ELF-1 (cell line): ENCODE data around the gene TBC1D4.
A peak's percentile ranks its signal among the peaks of the same experiment; 100 is the strongest.

ENCODE experiments used
- DNase-seq: peaks from one replicate; pipeline ENCODE4 v3.0.0-alpha.2; 2016; ENCODE audit warnings: low read depth, low spot score

The TBC1D4 gene, protein sequence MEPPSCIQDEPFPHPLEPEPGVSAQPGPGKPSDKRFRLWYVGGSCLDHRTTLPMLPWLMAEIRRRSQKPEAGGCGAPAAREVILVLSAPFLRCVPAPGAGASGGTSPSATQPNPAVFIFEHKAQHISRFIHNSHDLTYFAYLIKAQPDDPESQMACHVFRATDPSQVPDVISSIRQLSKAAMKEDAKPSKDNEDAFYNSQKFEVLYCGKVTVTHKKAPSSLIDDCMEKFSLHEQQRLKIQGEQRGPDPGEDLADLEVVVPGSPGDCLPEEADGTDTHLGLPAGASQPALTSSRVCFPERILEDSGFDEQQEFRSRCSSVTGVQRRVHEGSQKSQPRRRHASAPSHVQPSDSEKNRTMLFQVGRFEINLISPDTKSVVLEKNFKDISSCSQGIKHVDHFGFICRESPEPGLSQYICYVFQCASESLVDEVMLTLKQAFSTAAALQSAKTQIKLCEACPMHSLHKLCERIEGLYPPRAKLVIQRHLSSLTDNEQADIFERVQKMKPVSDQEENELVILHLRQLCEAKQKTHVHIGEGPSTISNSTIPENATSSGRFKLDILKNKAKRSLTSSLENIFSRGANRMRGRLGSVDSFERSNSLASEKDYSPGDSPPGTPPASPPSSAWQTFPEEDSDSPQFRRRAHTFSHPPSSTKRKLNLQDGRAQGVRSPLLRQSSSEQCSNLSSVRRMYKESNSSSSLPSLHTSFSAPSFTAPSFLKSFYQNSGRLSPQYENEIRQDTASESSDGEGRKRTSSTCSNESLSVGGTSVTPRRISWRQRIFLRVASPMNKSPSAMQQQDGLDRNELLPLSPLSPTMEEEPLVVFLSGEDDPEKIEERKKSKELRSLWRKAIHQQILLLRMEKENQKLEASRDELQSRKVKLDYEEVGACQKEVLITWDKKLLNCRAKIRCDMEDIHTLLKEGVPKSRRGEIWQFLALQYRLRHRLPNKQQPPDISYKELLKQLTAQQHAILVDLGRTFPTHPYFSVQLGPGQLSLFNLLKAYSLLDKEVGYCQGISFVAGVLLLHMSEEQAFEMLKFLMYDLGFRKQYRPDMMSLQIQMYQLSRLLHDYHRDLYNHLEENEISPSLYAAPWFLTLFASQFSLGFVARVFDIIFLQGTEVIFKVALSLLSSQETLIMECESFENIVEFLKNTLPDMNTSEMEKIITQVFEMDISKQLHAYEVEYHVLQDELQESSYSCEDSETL (N-terminal part only)

DNA sequence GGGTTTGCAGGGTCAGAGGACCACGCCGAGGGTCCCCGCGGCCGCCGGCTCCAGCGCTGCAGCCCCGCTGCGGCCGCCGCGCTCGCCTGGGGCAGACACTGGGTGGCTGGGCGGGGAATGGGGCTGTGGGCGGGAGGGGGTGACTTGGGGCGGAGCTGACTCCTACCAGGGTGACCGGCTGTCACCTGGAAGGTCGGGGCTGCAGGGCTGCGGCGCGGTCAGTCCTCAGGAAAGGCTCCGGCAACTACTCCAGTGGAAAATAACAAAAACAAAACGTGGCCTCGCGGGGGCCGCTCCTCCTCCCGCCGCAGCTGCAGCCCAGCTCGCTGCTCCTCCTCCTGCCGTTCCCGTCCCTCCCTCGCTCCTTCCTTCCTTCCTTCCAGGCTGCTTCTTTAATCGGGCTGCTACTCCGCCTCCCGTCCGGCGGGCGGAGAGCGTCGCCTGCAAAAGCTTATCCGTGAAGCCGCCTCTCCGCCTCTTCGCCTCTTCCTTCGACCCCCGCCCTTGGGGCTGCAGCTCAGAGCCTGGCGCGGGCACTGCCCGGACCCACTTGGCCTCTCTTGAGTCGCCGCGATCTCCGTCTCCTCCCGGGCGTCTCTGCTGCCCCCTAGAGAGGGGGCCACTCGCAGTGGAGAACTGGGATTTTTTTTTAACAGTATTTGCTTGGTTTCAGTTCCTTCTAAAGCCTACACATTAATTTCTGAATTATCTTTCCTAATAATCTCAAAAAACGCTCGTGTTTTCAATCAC lies at the start of gene TBC1D4:
Gene TBC1D4, minus strand, starts transcription at position 100 of the 750 bp plus-strand sequence. CDS start 402 bp downstream, outside the sequence.
- peak; percentile 97 for DNase-seq

DNA sequence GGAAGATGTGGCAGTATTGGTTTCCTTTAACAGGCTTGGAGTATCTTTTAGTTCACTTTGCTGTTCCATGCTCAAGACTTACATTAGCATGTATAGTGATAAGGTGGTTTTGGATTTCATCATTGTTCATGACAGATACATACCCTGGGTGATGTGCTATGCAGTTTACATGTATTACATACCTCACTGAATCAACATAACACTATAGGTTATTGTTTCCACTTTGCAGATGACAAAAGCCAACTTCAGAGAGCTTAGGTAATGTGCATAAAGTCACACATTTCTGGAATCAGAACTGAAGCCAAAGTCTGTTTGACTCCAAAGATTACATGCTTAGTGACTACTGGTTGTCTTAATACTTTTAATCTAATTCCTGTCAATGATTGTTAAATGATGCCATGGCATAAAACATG lies 48.6 kb upstream of the TBC1D4 start:
- no peak for DNase-seq

DNA sequence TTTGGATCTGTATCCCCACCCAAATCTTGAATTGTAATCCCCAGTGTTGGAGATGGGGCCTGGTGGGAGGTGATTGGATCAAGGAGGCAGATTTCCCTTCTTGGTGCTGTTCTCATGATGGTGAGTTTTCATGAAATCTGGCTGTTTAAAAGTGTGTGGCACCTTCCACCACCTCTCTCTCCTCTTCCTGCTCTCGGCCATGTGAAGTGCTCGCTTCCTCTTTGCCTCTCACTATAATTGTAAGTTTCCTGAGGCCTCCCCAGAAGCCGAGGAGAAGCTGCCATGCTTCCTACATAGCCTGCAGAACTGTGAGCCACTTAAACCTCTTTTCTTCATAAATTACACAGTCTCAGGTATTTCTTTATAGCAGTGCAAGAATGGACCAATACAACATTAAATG lies 40.0 kb upstream of the TBC1D4 start:
- no peak for DNase-seq

DNA sequence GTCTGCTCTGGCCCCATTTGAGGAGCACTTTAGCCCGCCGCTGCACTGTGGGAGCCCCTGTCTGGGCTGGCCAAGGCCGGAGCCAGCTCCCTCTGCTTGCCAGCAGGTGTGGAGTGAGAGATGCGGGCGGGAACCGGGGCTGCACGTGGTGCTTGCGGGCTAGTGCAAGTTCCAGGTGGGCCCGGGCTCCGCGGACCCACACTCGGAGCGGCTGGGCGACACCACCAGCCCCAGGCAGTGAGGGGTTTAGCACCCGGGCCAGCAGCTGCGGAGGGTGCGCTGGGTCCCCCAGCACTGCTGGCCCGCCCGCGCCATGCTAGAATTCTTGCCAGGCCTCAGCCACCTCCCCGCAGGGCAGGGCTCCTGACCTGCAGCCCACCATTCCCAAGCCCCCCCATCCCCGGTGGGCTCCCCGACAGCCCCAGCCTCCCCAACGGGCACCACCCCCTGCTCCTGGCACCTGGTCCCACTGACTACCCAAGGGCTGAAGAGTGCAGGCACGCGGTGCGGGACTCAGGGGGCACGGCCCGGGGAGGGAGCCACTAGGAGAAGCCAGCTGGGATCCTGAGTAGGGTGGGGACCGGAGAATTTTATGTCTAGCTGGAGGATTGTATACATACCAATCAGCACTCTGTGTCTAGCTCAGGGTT lies 36.6 kb upstream of the TBC1D4 start:
- DNase-seq, result no peak

DNA sequence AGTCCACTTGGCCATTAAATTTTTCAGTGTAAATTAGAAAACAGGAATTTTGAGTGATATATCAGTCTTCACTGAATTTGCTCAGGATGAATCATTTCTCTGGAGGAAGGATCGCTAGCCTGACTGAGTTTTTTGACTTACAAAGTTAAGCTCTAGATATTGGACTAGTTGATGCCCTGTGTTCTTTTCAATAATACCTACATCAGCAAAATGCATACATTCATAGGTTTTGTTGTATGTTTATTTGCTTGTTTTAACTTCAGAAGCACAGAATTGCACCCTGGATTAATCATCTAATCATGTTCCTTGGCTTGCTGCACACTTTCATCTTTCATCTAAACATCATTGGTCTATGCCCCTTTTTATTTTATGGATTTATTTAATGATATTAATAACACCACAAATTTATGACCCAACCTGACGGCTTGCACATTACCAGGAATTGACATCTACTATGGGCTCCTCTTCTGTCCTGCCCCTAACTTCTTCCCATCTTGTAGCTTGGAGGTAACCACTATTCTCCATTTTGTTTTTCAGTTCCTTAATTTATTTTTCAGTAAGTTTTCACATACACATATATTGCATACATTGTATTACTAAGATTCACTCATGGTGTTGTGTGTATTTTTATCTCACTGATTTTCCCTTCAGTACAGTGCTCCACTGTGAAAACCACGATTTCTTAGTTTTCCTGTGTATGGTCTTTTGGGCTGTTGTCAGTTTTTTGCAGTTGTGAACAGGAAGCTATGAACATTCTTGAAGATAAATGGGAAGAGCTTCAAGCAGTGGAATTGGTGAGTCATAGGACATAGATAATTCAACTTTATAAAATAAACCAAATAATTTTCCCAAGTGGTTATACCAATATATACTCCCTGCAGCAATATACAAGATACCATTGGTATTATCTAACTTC lies 32.4 kb upstream of the TBC1D4 start:
- no peak for DNase-seq

DNA sequence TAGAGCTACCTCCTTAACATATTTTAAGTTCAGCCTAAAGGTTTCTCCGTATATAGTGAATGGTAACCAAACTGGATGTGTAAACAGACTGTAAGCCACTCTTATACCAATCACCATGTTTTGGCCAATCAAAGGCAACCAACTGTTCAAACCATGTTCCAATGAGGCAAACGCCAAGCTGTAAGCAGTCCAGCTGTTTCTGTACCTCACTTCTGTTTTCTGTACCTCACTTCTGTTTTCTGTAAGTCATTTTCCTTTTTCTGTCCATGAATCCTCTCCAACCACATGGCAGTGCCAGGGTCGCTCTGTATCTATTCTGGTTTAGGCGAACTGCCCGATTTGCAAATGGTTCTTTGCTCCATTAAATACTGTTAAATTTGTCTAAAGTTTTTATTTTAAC lies 31.3 kb upstream of the TBC1D4 start:
- DNase-seq, result no peak

DNA sequence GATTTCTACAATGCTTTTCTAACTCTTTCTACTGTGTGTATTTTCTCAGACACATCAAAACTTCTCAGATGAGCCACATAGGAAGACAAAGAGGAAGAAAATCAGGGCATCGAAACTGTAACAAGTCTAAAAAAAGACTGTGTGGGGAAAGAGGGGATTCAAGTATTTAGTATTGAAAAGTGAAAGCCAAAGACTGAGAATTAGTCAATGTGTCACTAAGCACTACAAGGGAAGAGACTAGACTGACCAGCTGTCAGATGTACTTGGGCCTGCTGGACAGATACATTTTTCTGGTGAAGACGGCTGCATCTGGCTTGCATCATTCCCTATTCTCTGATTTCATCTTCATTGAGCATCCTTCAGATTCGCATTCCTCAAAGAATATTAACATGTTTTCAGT lies 30.3 kb upstream of the TBC1D4 start:
- no peak for DNase-seq

DNA sequence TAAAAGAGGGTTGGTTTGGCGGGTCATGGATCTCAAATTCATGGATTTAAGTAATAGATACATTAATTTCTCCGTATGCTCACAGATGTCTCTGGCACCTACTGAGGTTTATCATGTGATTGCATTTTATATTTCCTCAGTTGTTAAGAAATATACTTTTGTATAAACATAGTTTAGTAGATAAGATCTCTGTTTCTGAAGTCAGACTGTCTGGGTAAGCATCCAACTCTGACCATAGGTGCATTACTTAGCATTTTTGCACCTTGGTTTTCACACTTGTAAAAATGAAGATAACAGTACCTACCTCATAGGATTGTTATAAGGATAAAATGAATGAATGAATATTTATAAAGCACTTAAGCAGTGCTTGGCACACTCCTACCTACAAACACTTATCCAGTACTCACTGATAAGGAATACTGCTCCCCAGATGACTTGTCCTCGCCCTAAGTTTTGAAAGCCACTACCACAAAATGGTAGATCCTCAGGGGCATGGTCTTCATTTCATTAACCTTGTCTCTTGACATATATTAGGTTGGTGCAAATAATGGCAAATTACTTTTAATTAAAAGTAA lies 29.2 kb upstream of the TBC1D4 start:
- DNase-seq, result no peak

DNA sequence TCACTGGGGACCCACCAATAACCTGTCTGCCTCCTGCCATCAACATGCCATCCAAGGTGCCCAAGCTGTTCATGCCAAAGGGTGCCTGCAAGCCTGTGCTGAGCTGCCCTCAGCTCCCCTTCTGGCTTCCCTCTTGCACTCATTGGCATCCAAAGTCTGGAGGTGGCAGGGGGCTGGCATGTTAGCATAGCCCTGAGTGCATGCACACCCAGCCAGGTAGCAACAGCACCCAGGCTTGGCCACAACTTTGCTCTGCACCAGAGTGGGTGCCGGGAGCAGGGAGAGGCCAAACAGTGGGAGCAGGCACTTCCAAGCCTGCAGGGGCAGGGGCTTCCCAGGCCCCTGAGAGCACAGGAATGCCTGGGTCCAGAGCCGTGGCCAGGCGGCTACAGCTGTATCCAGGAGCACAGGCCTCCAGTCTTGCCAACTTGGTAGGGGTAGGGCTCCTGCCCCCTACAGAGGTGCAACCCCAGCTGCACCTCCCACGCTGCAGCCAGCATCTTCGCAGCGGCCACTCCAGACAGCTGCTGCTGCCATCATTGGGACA lies 26.1 kb upstream of the TBC1D4 start:
- no peak for DNase-seq

DNA sequence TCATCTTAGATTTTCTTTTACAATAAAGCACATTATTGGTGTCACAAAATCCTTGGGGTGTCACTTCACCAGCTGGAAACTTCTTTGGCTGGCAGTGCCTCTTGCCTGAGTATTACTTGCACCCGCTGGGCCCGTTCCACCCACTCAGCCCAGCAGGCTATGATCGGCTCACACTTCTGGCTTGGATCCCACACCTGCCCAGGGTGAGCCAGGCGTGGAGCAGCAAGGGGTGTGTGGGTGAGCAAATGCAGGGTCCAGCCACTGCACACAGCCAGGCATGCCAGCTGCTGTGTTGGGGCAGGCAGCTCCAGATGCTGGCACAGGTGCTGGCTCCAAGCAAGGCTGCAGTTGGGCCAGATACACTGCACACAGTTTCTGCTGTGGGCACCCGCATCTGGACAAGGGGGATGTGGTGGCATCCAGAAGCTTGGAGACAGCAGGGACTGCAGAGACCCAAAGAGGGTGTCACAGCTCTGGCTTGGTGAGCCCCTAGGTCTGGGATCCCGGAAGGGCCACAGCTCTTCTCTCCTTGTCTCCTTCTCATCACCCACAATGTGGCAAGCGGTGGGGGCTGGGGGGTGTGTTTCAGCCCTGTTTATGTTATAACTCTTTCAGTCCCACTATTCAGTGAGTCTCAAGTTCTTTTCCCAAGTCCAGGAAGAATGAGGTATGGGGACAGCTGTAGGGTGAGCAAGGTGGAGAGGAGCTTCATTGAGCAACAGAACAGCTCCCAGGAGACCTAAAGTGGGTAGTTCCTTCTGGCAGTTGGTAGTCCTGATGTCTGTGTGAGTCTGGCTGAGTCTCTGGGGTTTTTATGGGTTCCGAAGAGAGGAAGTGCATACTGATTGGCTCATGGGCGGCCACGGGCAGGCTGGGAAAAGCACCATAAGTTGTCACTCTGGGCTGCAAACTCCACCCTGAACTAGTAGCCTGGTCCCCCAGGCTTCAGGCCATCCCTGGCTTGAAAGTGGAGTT lies 25.3 kb upstream of the TBC1D4 start:
- no peak for DNase-seq

DNA sequence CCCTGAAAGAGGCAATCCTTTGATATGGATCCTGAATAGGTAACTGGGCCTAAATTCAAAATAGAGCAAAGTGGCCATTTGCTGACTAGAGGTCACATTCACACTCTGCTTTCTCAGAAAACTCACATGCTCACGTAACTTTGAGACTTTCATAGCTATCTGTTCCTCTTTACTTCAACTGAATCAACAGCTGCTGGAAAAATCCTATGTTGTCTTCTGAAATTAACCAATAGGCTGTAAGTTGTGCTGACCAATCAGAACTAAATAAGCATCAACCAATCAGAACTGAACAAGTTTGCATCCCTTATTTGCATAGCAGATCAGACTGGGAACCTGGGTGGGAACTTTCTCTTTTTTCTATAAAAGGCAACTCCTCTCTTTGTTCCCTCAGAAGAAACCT lies 24.0 kb upstream of the TBC1D4 start:
- DNase-seq, result no peak

DNA sequence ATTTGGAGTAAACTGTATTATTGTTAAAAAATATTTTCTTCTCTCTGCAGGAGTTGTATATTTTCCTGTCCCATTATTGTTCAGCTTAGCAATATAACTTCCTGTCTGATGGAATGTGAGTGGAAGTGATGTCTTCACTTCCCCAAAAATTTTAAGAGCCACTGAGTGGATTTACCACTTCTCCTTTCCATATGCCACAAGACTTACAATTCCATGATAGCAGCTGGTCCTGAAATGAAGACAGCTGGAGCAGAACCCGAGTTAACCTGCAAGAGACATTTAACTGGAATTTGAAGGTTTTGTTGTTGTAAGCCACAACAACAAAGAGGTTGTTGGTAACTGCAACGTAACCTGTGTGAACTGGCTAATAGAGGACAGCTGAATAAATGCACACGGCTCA lies 23.4 kb upstream of the TBC1D4 start:
- no peak for DNase-seq

DNA sequence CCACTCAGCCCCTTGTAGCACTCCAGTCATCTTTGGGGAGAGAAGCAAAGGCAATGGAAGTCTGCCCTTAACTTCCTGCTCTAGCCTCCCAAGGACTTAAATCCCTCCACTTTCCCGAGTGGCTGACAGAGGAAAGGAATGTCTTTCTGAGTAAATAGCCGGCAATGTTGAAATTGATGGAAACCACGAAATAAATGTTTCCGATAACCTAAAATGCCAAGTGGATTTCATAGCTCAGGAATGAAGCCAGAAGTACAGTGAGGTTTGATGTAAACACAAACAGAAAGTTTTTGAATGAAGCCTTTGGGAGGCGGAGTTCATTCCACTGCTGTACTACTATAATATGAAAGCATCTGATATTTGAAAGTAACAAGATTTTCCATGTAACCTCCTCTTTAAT lies 14.0 kb upstream of the TBC1D4 start:
- DNase-seq, result no peak

DNA sequence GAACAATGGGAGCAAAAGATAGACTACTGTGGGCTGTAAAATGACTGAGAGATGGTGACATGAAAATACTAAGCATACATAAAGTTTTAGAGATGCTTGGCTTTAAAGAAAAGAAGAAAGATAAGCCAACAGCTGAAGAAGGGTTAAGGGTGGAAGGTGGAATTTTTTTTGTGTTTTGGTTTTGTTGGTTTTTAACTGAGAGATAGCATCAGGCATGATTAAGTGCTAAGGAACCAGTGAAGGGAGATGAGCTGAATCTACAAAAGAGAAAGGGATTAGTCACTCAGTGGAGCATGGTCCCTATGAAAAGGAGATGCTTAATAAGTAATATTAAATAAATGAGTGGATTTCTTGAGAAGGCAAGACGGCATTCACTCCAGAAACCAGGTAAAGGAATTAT lies 12.5 kb upstream of the TBC1D4 start:
- no peak for DNase-seq

DNA sequence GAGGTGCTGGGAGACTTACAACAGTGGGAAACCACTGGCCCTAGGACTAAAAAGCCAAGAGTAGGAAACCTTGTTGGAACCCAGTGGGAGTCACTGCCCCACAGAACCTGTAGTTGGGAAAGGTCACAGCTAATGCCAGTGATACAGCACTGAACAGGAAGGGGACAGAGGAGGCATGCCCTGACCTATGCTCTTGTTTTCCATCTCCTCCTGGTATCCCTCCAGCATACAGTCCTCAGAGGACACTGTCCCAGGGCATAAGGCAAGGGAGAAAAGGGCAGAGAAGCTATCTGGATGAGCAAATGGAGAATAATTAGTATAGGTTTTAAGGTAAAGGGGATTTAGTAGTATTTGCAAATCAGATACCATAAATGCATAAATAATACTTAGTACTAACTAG lies 11.2 kb upstream of the TBC1D4 start:
- DNase-seq, result no peak

DNA sequence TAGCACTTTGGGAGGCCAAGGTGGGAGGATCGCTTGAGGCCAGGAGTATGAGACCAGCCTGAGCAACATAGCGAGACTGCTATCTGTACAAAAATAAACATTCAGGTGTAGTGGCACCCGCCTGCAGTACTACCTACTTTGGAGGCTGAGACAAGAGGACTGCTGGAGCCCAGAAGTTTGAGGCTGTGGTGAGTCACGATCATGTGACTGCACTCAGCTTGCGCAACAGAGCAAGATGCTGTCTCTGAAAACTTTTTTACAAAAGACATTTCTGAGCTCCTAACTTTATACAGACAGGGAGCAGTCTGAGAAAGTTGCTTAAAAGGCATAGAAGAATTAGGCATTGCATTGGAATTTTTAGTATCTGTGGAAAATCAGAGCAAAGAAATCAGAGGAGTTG lies 10.4 kb upstream of the TBC1D4 start:
- DNase-seq, result no peak

DNA sequence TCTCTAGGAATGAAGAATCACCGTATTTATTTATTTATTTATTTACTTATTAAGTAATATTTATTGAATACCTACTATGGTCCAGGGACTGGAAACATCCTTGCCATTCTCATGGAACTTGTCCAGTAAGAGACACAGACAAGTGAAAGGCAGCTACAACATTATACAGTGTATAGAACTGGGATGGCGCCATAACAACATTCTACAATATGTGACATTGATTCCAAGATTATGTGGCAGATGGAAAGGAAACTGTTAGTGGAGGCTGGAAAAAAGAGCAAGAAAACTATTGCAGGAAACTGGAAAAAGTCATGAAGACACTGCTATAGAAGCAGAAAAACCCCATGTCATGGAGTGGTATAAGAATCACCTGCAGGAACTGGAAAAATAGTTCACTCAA lies 9.4 kb upstream of the TBC1D4 start:
- DNase-seq, result no peak
